IPS-15b (cell line): ENCODE measurements around the gene ANK2.

Experiments
- H3K27me3 ChIP-seq: one replicate; pipeline ENCODE4 v1.6.1; 2013; ENCODE audit warnings: low read length; ENCODE audit not compliant: control insufficient read depth, insufficient read depth
- H3K36me3 ChIP-seq: one replicate; pipeline ENCODE4 v1.6.1; 2013; ENCODE audit warnings: low read length; ENCODE audit not compliant: control insufficient read depth, insufficient read depth
- H3K4me1 ChIP-seq: one replicate; pipeline ENCODE4 v1.6.1; 2013; ENCODE audit warnings: mild to moderate bottlenecking, low read length; ENCODE audit not compliant: control insufficient read depth, insufficient read depth
- H3K4me3 ChIP-seq: one replicate; pipeline ENCODE4 v1.5.1; 2013; ENCODE audit warnings: low read depth, low read length
- H3K9ac ChIP-seq: one replicate; pipeline ENCODE4 v1.6.1; 2013; ENCODE audit warnings: low read depth, mild to moderate bottlenecking, low read length
- H3K9me3 ChIP-seq: one replicate; pipeline ENCODE4 v1.6.1; 2013; ENCODE audit warnings: mild to moderate bottlenecking, low read length; ENCODE audit not compliant: control insufficient read depth, insufficient read depth

The ANK2 gene

DNA sequence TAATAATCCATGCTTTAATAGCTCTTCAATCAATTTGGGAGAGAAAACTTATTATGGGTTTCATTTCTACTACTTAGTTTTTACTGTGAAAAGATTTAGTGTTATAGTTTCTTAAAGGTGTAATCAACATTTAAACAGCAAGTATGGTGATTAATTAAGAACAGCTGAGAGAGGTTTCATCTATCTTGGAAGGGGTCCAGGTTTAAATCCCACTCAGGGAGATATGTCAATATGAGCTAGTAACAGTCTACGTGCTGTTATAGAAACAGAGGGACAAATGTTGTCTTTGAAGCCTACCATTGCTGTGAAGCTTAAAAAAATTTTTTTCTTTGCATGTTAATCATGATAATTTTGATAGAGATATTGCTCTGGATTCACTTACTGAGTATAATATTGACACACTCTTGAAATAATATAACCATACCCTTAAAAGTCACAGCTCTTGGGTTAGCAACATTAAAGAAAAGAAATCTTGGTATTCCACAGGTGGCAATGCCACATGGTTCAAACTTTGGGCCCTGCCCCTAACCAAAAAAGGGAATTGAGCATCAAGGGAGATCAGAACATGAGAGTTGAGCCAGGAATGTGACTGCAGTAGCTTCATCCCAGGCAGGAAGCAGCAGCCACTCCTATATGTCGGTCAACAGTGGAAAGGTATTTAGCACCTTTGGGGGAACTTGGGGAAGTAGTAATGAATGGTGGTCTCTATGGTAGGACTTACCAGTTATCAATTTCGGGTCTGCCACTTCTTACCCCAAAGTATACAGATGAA lies 107.8 kb downstream of the ANK2 start:
- no peak overlapping the region for H3K4me3 ChIP-seq
- no peaks in the 10 kb centered on the region for H3K4me1 ChIP-seq
- H3K27me3 ChIP-seq, result no peaks in the 10 kb centered on the region
- H3K9me3 ChIP-seq, result no peaks in the 10 kb centered on the region
- no peaks in the 10 kb centered on the region for H3K36me3 ChIP-seq
- no peak overlapping the region for H3K9ac ChIP-seq

GRCh38 chr4:113159942-113160545 lies 110.6 kb downstream of the ANK2 start:
- H3K27me3 ChIP-seq, result no peaks in the 10 kb centered on the region
- no peak overlapping the region for H3K9ac ChIP-seq
- H3K36me3 ChIP-seq, result no peaks in the 10 kb centered on the region
- H3K4me1 ChIP-seq, result no peaks in the 10 kb centered on the region
- H3K9me3 ChIP-seq, result no peaks in the 10 kb centered on the region
- no peak overlapping the region for H3K4me3 ChIP-seq

GRCh38 chr4:113160548-113160947 lies 111.1 kb downstream of the ANK2 start:
- Histone ChIP-seq H3K36me3 (no peaks in the 10 kb centered on the region), H3K9me3 (no peaks in the 10 kb centered on the region)

GRCh38 chr4:113162089-113162488 lies 112.6 kb downstream of the ANK2 start:
- Histone ChIP-seq H3K9ac (no peak overlapping the region), H3K9me3 (no peaks in the 10 kb centered on the region), H3K4me3 (no peak overlapping the region), H3K36me3 (no peaks in the 10 kb centered on the region), H3K4me1 (no peaks in the 10 kb centered on the region), H3K27me3 (no peaks in the 10 kb centered on the region)

More at GRCh38 chr4:113160548-113160947, 111.1 kb downstream of the ANK2 start:
- Histone ChIP-seq H3K9ac (no peak overlapping the region), H3K27me3 (no peaks in the 10 kb centered on the region), H3K4me3 (no peak overlapping the region), H3K4me1 (no peaks in the 10 kb centered on the region)

DNA sequence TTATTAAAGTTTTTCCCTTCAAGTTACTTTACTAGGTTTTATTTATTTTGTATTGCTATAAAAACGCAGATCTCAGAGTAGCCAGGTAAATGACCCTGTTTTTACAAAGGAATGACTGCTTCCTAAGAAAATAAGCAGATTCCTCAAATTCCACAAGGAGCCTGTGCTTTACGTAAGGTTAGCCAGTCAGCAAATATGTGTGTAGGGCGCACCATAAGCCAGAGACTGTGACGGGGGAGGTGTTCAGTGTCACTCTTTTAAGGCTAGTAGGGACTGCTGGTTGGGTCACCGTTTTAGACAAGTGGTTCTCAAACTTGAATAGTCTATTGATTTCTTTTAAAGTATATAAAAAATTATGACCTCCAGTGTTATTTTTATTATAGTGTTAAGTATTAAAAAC lies 119.9 kb downstream of the ANK2 start:
- H3K4me3 ChIP-seq, result no peak overlapping the region
- no peaks in the 10 kb centered on the region for H3K36me3 ChIP-seq
- no peaks in the 10 kb centered on the region for H3K9me3 ChIP-seq
- H3K9ac ChIP-seq, result no peak overlapping the region
- no peaks in the 10 kb centered on the region for H3K27me3 ChIP-seq
- H3K4me1 ChIP-seq, result peaks cover 6% of the 10 kb centered on the region

DNA sequence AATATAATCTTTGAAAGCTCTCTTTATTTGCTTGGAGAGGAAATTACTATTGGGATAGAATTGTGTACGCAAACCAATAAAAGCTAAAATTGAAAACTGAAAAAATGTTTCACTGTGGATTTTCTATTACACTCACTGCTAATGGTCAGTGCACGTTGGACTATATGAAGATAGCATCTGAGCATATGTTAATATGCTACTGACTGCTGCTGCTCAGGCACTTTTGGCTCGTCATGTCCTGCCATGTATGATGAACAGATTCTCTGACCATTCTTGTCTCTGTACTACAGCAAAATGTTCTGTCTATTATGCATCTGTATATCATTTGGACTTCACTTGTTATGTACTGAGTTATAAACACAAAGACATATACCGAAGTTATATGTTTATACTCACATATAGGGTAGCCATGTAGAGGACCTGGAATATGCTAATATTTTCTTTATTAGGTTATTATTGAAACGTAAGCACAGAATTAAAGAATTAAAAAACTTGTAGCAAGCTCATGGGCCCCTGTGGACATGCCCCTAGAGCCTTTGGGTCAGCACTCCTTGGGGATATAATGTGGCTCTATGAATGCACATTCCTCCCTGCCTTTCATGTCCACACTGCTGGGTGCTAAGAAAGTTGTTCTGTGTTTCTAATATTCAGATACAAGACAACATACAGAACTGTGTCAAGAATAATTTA lies 120.8 kb downstream of the ANK2 start:
- H3K4me1 ChIP-seq, result peaks cover 6% of the 10 kb centered on the region

DNA sequence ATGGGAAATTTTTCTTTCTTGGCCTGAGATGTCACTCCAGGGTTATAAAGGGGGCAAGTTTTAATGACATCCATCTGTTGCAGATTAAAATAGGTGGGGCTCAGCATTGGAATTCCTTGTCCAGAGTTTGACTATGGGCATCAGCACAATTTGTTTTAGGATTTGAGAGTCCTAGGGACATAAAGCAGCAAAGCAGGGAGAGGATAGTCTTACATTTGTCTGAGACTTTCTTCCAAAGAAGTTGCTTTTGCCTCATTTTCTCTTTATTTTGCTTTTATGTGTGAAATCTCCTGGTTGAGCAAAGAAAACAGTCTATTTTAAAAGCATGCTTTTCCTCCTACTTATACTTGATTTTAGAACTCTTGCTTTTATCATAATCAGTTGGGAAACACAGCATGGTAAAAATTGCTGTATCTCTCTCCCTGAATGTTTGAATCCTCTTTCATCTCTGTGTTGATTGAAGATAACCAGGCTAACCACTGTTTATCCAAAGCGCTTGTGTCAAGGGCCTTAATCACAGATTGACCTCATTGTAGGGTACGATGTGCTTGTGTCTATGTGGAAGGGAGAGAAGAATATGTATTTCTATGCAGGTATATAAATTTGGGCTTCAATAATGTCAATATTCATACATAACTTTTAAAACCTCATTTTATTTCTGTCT lies 121.5 kb downstream of the ANK2 start:
- no peaks in the 10 kb centered on the region for H3K9me3 ChIP-seq
- H3K4me1 ChIP-seq, result peaks cover 6% of the 10 kb centered on the region
- H3K4me3 ChIP-seq, result no peak overlapping the region
- no peaks in the 10 kb centered on the region for H3K27me3 ChIP-seq
- no peaks in the 10 kb centered on the region for H3K36me3 ChIP-seq
- no peak overlapping the region for H3K9ac ChIP-seq

More for the DNA sequence above, 120.8 kb downstream of the ANK2 start:
- H3K36me3 ChIP-seq, result no peaks in the 10 kb centered on the region
- no peak overlapping the region for H3K4me3 ChIP-seq
- H3K9ac ChIP-seq, result no peak overlapping the region
- H3K27me3 ChIP-seq, result no peaks in the 10 kb centered on the region
- H3K9me3 ChIP-seq, result no peaks in the 10 kb centered on the region

GRCh38 chr4:113173126-113173792 lies 123.8 kb downstream of the ANK2 start:
- Histone ChIP-seq H3K27me3 (no peaks in the 10 kb centered on the region), H3K4me3 (no peak overlapping the region), H3K9ac (no peak overlapping the region), H3K36me3 (no peaks in the 10 kb centered on the region), H3K9me3 (no peaks in the 10 kb centered on the region), H3K4me1 (peaks cover 6% of the 10 kb centered on the region)

GRCh38 chr4:113173793-113174264 lies 124.4 kb downstream of the ANK2 start:
- Histone ChIP-seq H3K36me3 (no peaks in the 10 kb centered on the region), H3K4me1 (peaks cover 5% of the 10 kb centered on the region), H3K9ac (no peak overlapping the region)

DNA sequence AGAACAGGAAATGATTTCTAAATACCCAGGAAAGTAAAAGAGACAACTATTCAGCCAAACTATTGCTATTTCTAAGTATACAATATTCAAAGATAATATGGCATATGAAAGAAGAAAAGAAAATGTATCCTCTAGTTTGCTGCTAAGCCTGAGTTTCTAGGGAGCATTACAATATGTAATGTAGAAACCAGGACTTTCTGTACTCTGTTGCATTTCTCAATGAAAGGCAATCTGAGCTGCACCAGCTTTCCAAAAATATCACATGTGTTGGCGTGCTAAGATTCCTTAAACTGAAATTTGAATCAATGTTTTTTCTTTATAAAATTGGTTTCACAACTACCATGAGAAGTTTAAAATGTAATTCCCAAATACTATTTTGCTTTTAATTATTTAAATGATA lies 129.6 kb downstream of the ANK2 start:
- H3K9me3 ChIP-seq, result no peaks in the 10 kb centered on the region
- H3K4me1 ChIP-seq, result no peaks in the 10 kb centered on the region
- no peaks in the 10 kb centered on the region for H3K27me3 ChIP-seq
- H3K9ac ChIP-seq, result no peak overlapping the region
- H3K4me3 ChIP-seq, result no peak overlapping the region
- H3K36me3 ChIP-seq, result no peaks in the 10 kb centered on the region

More at GRCh38 chr4:113173793-113174264, 124.4 kb downstream of the ANK2 start:
- H3K9me3 ChIP-seq, result no peaks in the 10 kb centered on the region
- no peak overlapping the region for H3K4me3 ChIP-seq
- H3K27me3 ChIP-seq, result no peaks in the 10 kb centered on the region

DNA sequence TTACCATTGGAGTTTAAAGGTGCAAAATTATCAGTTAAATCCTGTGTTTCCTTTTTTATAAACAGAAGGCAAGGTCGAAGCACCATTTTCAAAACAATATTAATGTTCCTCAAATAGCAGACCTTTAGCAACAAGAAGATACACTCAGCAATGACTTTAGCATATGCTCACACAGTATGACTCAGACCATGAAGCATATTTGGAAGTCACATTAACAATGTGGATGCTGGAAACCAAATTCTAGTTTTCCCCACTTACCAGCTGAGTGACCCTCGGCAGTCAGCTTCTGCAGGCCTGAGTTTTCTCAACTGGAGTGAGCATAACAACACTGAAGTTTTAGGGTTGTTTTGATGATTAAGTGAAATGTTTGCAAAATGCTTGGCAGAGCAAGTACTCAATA lies 130.5 kb downstream of the ANK2 start:
- H3K27me3 ChIP-seq, result no peaks in the 10 kb centered on the region

More for the DNA sequence above, 130.5 kb downstream of the ANK2 start:
- Histone ChIP-seq H3K36me3 (no peaks in the 10 kb centered on the region), H3K4me3 (no peak overlapping the region), H3K9ac (no peak overlapping the region), H3K9me3 (no peaks in the 10 kb centered on the region), H3K4me1 (no peaks in the 10 kb centered on the region)
